Adipose tissue (tissue), 3 donors: ENCODE data around the gene COL9A2. TPM values are rescaled to one million over a fixed set of nuclear protein-coding genes. Genes with fewer than 3 reads are reported as not detected.

Experiments
- H3K27ac ChIP-seq: one replicate; pipeline ENCODE4 v1.5.1; 2013; ENCODE audit warnings: low read depth, low read length
- WGBS, 3 donors: extraction: QIAGEN DNeasy Blood & Tissue Kit; methylation state at CpG; one replicate each; pipeline ENCODE4 v1.1.7; 2013; 5-methylcytosine and 5-hydroxymethylcytosine counted together
- polyA plus RNA-seq, 3 donors: library from polyadenylated mRNA; stranded (reverse); fragments of 200-250 nt; gene quantifications; one replicate each; pipeline ENCODE4 v1.2.3, GENCODE V29; 2013
- donor health status: healthy with polysubstance abuse.
- donor health status: Bipolar disorder and iron deficiency.
- donor health status: healthy.

The COL9A2 gene
- polyA plus RNA-seq, 3 donors: 0.91 to 2.8 (median 1.0) TPM

DNA sequence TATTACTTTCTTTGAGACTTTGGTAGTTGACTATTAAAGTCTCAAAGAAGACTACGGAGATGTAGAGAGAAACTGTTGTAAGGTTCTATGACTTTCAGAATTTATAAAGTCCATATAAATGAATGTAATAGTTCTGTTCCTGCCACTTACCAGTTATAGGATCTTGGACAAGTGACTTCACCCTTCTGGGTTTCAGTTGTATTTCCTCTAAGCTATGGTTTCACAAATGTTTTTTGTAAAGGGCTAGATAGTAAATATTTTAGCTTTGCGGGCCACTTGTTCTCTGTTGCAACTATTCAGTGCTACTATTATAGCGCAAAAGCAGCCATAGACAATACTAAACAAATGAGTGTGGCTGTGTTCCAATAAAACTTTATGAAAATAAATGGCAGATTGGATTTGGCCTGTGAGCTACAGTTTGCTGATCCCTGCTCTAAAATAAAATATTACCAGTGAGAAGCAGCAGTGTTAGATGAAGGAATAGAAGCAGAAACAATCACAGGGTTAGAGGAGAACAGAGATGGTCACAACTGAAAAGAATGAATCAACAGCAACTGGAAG, 44.4 kb downstream of the COL9A2 start:
- H3K27ac ChIP-seq: no peak overlapping the region
- WGBS, 3 donors: 92 to 99% (median 96%) methylated on average over 3 of the region's 3 CpGs

- WGBS, 3 donors: 50 to 70% (median 70%) methylated on average over 3 of the region's 3 CpGs
- no peak overlapping the region for H3K27ac ChIP-seq
Measured at GRCh38 chr1:40270152-40270834, 46.8 kb downstream of the COL9A2 start.

GRCh38 chr1:40268211-40268610, 48.9 kb downstream of the COL9A2 start:
- H3K27ac ChIP-seq: no peak overlapping the region

- no peak overlapping the region for H3K27ac ChIP-seq
- 28 to 57% (median 52%) methylated on average over 2 of the region's 2 CpGs for WGBS, 3 donors
Measured at GRCh38 chr1:40267767-40268187, 49.3 kb downstream of the COL9A2 start.

- no peak overlapping the region for H3K27ac ChIP-seq
- WGBS, 3 donors: 94 to 97% (median 96%) methylated on average over 6 of the region's 6 CpGs
Measured at GRCh38 chr1:40266786-40267535, 50.1 kb downstream of the COL9A2 start.

GRCh38 chr1:40265919-40266318, 51.2 kb downstream of the COL9A2 start:
- no peak overlapping the region for H3K27ac ChIP-seq

- no peak overlapping the region for H3K27ac ChIP-seq
Measured at GRCh38 chr1:40265298-40265697, 51.8 kb downstream of the COL9A2 start.

DNA sequence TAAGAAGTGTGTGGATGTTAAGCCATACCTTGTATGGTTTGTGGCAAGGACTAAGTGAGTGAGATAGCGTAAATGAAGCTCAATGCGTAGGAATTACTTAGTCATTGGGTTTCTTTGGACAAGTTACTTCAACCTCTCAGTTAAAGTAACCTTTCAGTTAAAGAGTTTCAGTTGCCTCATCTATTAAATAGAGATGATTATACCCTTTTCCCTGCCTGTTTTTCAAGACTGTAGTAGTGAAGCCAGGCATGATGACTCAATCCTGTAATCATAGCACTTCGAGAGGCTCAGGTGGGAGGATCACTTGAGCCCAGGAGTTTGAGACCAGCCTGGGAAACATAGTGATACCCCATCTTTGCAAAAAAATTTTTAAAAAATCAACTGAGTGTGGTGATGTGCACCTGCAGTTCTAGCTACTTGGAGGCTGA, 52.7 kb downstream of the COL9A2 start:
- WGBS, 3 donors: 90 to 95% (median 93%) methylated on average over 3 of the region's 3 CpGs
- no peak overlapping the region for H3K27ac ChIP-seq

- H3K27ac ChIP-seq: no peak overlapping the region
- 0% methylated on average over 10 of the region's 10 CpGs for WGBS, 3 donors
Measured at GRCh38 chr1:40258445-40258769, 58.7 kb downstream of the COL9A2 start.

- peak within 1 kb of the TSS; percentile 94 for H3K27ac ChIP-seq
- 0 to 1% (median 0%) methylated on average over 48 of the region's 48 CpGs for WGBS, 3 donors
Measured at GRCh38 chr1:40257688-40258444, 59.2 kb downstream of the COL9A2 start, which contains the start of gene ZMPSTE24. Gene ZMPSTE24 (plus strand): TSS chr1:40258236. CDS start chr1:40258272, 36 bp downstream.

DNA sequence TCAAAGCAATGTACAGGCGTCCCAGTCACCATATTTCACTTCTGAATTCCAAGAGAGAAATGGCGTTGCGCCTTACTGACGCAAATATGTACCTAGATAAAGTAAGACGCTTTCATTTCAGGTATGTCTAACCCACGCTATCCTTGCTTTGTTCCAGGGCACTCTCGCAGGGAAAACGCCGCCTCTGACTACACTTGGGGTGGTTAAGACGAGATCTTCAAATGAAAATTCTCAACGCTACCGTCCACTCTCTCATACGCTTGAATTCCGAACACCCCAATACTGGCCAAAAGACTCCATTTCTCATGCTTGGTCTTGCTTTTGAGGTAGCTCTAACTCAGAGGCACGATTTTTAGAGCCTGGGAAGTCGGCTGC, 59.8 kb downstream of the COL9A2 start:
- peak overlapping the region; percentile 94 for H3K27ac ChIP-seq
- WGBS, 3 donors: 0 to 1% (median 0%) methylated on average over 16 of the region's 16 CpGs

DNA sequence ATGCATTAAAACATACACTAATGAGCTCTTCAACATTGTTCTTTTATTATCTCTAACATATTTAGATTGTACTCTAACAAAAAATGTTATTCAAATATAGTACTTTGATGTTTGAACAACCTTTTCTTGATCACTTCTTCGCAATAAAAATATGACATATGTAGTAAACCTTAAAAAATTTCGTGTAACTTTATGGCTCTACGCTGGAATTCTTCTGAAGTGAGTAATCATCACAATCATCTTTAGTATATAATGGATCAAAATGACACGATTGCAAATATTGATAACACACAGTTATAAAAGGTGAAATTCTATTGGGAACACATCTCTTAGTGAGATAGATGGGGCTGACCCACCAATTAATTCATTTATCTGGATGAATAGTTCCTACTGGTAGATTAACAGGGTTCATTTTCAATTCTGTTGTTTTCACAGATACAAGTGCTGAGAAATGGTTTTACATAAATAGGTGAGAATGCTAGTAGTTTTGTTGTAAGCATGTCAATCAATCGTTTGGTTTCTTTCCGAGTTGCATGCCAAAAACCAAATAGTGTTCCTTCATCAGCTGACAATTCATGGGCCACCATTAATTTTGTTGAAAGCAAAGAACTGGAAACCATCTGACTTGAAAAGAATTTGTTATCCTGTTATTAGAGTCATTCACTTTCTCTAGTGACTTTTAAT, 60.5 kb downstream of the COL9A2 start:
- WGBS, 3 donors: 57 to 74% (median 67%) methylated on average over 6 of the region's 6 CpGs
- no peak overlapping the region for H3K27ac ChIP-seq

DNA sequence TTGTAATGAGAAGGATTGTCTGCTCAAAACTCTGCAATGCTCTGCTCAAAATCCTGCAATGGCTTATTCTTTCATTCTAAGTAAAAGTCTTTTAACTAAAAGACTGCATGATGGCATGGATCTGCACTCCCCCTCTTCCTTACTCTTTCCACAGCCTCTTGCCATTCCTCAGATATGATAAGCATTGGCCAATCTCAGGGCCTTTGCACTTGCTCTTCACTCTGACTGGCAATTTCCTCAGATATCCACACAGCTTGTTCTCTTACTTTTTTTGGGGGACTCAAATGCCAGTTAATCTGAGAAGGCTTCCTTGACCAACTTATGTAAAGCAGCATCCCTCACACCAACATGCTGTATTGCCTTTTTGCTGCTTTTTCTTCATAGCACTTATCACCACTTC, 61.9 kb downstream of the COL9A2 start:
- no peak overlapping the region for H3K27ac ChIP-seq

GRCh38 chr1:40252601-40253000, 64.5 kb downstream of the COL9A2 start:
- WGBS, 3 donors: 67 to 93% (median 93%) methylated on average over 2 of the region's 2 CpGs

DNA sequence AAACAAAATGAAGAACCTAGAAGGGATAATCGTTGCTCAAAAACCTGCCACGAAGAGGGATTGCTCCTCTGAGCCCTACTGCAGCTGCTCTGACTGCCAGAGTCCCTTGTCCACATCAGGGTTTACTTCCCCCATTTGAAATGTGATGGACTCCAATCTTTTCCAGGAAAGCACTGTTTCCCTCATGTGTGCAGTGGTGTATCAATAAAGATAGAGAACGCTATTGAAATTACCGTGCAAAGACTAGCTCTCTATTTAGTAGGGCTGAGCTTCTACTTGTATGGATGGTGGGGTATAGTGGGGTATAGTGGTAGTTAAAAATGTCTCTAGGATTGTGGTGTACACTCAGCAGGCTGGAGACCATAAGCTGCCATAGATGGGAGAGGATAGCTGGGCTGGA, 65.6 kb downstream of the COL9A2 start:
- H3K27ac ChIP-seq: no peak overlapping the region
- WGBS, 3 donors: 68 to 80% (median 78%) methylated on average over 4 of the region's 4 CpGs

More at GRCh38 chr1:40252601-40253000, 64.5 kb downstream of the COL9A2 start:
- H3K27ac ChIP-seq: no peak overlapping the region
